K562 (cell line): ENCODE data around the gene SKIC2. TPM values are rescaled to one million over a fixed set of nuclear protein-coding genes. Genes with fewer than 3 reads are reported as not detected.

Source experiments
- BRCA1 ChIP-seq, 2 experiments: fragments of 450-650 bp in 1 of 2; sonication (generic) in 1 of 2; formaldehyde crosslinking in 1 of 2; IDR thresholded peaks; 2 replicates each; pipeline versions ENCODE4 v1.5.0 to v1.6.1; 2017 to 2020; ENCODE audit warnings: mild to moderate bottlenecking in 1 of 2, missing genetic modification reagents in 1 of 2
- CBFA2T3 ChIP-seq: fragments of 450-650 bp; IDR thresholded peaks from 2 replicates; pipeline ENCODE4 v1.6.1; 2017
- CEBPB ChIP-seq: fragments of 450-650 bp; IDR thresholded peaks from 2 replicates; pipeline ENCODE4 v1.6.1; 2016; ENCODE audit warnings: missing genetic modification characterization, missing compliant biosample characterization
- CHD1 ChIP-seq: fragments of 200-600 bp; sonication (generic); IDR thresholded peaks from one replicate; pipeline ENCODE4 v1.6.1; 2012; ENCODE audit warnings: mild to moderate bottlenecking, moderate library complexity, low read length, inconsistent platforms
- ETV1 ChIP-seq: fragments of 450-650 bp; conservative IDR thresholded peaks from 2 replicates; pipeline ENCODE4 v1.6.1; 2016; ENCODE audit warnings: missing genetic modification characterization, control low read depth, low read depth, missing compliant biosample characterization
- GATA2 ChIP-seq: sonication (generic); formaldehyde crosslinking; IDR thresholded peaks from 2 replicates; pipeline ENCODE4 v1.4.0; 2020; ENCODE audit warnings: mild to moderate bottlenecking, missing genetic modification reagents
- KHSRP ChIP-seq: fragments of 450-650 bp; IDR thresholded peaks from 2 replicates; pipeline ENCODE4 v1.6.1; 2017
- MAFF ChIP-seq: IDR thresholded peaks from 2 replicates; pipeline ENCODE4 v1.6.1; 2012; ENCODE audit warnings: low read length, improper control_type of control experiment
- RB1 ChIP-seq: fragments of 450-650 bp; IDR thresholded peaks from 2 replicates; pipeline ENCODE4 v1.6.1; 2017; ENCODE audit warnings: low read depth, mild to moderate bottlenecking
- RCOR1 ChIP-seq, 2 experiments: IDR thresholded peaks; 2 replicates each; pipeline ENCODE4 v1.6.1; 2012; ENCODE audit warnings: low read depth in 2 of 2, low read length in 2 of 2, borderline replicate concordance in 1 of 2, improper control_type of control experiment in 1 of 2
- ZNF197 ChIP-seq: fragments of 200-800 bp; sonication (Bioruptor generic); IDR thresholded peaks from 2 replicates; pipeline ENCODE4 v1.6.1; 2016; ENCODE audit warnings: low read depth, missing genetic modification characterization, missing compliant biosample characterization
- ZNF668 ChIP-seq: fragments of 250-450 bp; sonication (Bioruptor Pico); IDR thresholded peaks from 2 replicates; pipeline ENCODE4 v1.8.0; 2022; ENCODE audit warnings: mild to moderate bottlenecking, inconsistent platforms
- ZNF76 ChIP-seq: fragments of 250-450 bp; sonication (Bioruptor Pico); IDR thresholded peaks from 2 replicates; pipeline ENCODE4 v1.4.0; 2020; ENCODE audit warnings: mild to moderate bottlenecking, moderate library complexity, borderline replicate concordance
- polyA plus RNA-seq, 8 experiments: library from polyadenylated mRNA; depleted of rRNA in 4 of 8; stranded (reverse) in 5 of 8; unstranded in 3 of 8; fragments of >200 nt; fragmentation: Nextera tagmentation in 2 of 8; fragmentation: Illumina TruSeq in 1 of 8; extraction: Ambion mirVana in 2 of 8; extraction: Trizol in 1 of 8; gene quantifications; 2 replicates each; pipeline versions ENCODE4 v1.2.1 to v1.2.3, GENCODE V29; 2011 to 2014; ENCODE audit warnings: inconsistent platforms in 1 of 8, missing spikeins in 1 of 8
- total RNA-seq, 7 experiments: library from RNA; depleted of rRNA in 6 of 7; stranded (reverse); fragments of >200 nt in 6 of 7; fragmentation: Illumina TruSeq in 2 of 7; extraction: Trizol in 2 of 7; gene quantifications; 2 replicates each; pipeline versions ENCODE4 v1.2.1 to v1.2.3, GENCODE V29; 2011 to 2021; ENCODE audit warnings: low replicate concordance in 1 of 7
- TF ChIP-seq, protein P1 (sequence below): fragments of 450-650 bp; formaldehyde crosslinking; IDR thresholded peaks from 2 replicates; pipeline ENCODE4 v1.4.0; 2020; ENCODE audit warnings: mild to moderate bottlenecking
- TF ChIP-seq, protein P2 (sequence below), 2 experiments: fragments of 450-650 bp; conservative IDR thresholded peaks; 2 replicates each; pipeline ENCODE4 v1.6.1; 2017; ENCODE audit warnings: mild to moderate bottlenecking in 2 of 2, moderate library complexity in 2 of 2
- TF ChIP-seq, protein P3 (sequence below): fragments of 450-650 bp; IDR thresholded peaks from 2 replicates; pipeline ENCODE4 v1.6.1; 2016; ENCODE audit warnings: missing biosample characterization, missing genetic modification characterization
- TF ChIP-seq, protein P4 (sequence below): sonication (generic); formaldehyde crosslinking; IDR thresholded peaks from 2 replicates; pipeline ENCODE4 v1.8.1; 2023; ENCODE audit warnings: mild to moderate bottlenecking, missing genetic modification reagents
- TF ChIP-seq, protein P5 (sequence below): IDR thresholded peaks from 2 replicates; pipeline ENCODE4 v1.6.1; 2012; ENCODE audit warnings: low read depth, low read length, improper control_type of control experiment, borderline replicate concordance
- TF ChIP-seq, protein P6 (sequence below): IDR thresholded peaks from 3 replicates; pipeline ENCODE4 v1.6.1; 2011; ENCODE audit warnings: borderline replicate concordance, mild to moderate bottlenecking; ENCODE audit not compliant: insufficient read length, insufficient read depth

The SKIC2 gene
- total and polyA plus RNA-seq, 9 of the 15 experiments (the other 6 are each of a cell fraction or from before 2014, with no cell fraction given): 3.3 to 94.6 (median 38.8) TPM

DNA sequence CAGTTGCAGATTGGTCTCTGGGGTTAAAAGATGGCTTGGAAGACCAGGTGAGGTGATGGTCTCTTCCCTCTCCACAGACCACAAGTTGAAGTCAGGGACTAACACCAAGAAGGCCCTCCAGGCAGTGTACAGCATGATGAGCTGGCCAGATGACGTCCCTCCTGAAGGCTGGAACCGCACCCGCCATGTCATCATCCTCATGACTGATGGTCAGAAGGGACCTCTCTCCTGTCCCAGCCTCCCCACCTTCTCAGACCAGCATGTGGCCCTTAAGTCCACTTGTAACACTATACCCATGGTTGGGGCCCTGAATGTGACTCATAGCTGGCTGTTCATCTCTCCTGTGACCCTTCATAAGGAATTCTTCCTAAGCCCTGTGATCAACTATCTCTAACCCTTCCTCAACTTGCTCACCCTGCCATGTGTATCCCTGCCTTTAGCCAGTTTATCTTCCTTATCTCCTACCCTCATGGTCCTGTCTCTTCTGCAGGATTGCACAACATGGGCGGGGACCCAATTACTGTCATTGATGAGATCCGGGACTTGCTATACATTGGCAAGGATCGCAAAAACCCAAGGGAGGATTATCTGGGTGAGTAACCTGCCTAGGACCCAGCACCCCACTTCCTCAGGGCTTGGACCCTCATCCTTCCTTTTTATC is 10.1 kb upstream of the SKIC2 start (continued):
- TF ChIP-seq ETV1 (tag) (no peak), CEBPB (tag) (peak; percentile 99), MAFF (no peak), CHD1 (no peak), CBFA2T3 (peak; percentile 78), ZNF197 (CRISPR knock-in tag) (no peak), RB1 (0 out of 2 replicates have a peak, but pooled peaks have one; percentile 5), KHSRP (no peak), RCOR1 (IDR thresholded peaks at IDR 0.05; ENCODE audit: borderline replicate concordance in 1 of 2, low read depth in 2 of 2, low read length in 2 of 2) (peak in 1 of 2 experiments; percentile 64; a peak in 1 of 4 replicates), ZNF668 (CRISPR knock-in tag) (no peak), BRCA1 (IDR thresholded peaks at IDR 0.05) (no peak), BRCA1 (CRISPR knock-in tag; IDR thresholded peaks at IDR 0.05) (no peak), ZNF76 (no peak), GATA2 (CRISPR knock-in tag) (peak; percentile 57; the same call in 1 of the 2 replicates)
- TF ChIP-seq, protein P1, sequence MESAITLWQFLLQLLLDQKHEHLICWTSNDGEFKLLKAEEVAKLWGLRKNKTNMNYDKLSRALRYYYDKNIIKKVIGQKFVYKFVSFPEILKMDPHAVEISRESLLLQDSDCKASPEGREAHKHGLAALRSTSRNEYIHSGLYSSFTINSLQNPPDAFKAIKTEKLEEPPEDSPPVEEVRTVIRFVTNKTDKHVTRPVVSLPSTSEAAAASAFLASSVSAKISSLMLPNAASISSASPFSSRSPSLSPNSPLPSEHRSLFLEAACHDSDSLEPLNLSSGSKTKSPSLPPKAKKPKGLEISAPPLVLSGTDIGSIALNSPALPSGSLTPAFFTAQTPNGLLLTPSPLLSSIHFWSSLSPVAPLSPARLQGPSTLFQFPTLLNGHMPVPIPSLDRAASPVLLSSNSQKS (CRISPR knock-in tag): no peak
- TF ChIP-seq, protein P2, sequence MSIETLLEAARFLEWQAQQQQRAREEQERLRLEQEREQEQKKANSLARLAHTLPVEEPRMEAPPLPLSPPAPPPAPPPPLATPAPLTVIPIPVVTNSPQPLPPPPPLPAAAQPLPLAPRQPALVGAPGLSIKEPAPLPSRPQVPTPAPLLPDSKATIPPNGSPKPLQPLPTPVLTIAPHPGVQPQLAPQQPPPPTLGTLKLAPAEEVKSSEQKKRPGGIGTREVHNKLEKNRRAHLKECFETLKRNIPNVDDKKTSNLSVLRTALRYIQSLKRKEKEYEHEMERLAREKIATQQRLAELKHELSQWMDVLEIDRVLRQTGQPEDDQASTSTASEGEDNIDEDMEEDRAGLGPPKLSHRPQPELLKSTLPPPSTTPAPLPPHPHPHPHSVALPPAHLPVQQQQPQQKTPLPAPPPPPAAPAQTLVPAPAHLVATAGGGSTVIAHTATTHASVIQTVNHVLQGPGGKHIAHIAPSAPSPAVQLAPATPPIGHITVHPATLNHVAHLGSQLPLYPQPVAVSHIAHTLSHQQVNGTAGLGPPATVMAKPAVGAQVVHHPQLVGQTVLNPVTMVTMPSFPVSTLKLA (conservative IDR thresholded peaks at IDR 0.05): peak; percentile 11 to 89
- TF ChIP-seq, protein P3, sequence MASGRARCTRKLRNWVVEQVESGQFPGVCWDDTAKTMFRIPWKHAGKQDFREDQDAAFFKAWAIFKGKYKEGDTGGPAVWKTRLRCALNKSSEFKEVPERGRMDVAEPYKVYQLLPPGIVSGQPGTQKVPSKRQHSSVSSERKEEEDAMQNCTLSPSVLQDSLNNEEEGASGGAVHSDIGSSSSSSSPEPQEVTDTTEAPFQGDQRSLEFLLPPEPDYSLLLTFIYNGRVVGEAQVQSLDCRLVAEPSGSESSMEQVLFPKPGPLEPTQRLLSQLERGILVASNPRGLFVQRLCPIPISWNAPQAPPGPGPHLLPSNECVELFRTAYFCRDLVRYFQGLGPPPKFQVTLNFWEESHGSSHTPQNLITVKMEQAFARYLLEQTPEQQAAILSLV: peak; percentile 93
- TF ChIP-seq, protein P4, sequence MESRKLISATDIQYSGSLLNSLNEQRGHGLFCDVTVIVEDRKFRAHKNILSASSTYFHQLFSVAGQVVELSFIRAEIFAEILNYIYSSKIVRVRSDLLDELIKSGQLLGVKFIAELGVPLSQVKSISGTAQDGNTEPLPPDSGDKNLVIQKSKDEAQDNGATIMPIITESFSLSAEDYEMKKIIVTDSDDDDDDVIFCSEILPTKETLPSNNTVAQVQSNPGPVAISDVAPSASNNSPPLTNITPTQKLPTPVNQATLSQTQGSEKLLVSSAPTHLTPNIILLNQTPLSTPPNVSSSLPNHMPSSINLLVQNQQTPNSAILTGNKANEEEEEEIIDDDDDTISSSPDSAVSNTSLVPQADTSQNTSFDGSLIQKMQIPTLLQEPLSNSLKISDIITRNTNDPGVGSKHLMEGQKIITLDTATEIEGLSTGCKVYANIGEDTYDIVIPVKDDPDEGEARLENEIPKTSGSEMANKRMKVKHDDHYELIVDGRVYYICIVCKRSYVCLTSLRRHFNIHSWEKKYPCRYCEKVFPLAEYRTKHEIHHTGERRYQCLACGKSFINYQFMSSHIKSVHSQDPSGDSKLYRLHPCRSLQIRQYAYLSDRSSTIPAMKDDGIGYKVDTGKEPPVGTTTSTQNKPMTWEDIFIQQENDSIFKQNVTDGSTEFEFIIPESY (CRISPR knock-in tag): no peak
- TF ChIP-seq, protein P5, sequence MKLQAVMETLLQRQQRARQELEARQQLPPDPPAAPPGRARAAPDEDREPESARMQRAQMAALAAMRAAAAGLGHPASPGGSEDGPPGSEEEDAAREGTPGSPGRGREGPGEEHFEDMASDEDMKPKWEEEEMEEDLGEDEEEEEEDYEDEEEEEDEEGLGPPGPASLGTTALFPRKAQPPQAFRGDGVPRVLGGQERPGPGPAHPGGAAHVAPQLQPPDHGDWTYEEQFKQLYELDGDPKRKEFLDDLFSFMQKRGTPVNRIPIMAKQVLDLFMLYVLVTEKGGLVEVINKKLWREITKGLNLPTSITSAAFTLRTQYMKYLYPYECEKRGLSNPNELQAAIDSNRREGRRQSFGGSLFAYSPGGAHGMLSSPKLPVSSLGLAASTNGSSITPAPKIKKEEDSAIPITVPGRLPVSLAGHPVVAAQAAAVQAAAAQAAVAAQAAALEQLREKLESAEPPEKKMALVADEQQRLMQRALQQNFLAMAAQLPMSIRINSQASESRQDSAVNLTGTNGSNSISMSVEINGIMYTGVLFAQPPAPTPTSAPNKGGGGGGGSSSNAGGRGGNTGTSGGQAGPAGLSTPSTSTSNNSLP: 0 out of 2 replicates have a peak, but pooled peaks have one; percentile 11
- TF ChIP-seq, protein P6, sequence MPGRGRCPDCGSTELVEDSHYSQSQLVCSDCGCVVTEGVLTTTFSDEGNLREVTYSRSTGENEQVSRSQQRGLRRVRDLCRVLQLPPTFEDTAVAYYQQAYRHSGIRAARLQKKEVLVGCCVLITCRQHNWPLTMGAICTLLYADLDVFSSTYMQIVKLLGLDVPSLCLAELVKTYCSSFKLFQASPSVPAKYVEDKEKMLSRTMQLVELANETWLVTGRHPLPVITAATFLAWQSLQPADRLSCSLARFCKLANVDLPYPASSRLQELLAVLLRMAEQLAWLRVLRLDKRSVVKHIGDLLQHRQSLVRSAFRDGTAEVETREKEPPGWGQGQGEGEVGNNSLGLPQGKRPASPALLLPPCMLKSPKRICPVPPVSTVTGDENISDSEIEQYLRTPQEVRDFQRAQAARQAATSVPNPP: no peak
